22Rv1 (cell line): Measurements from ENCODE around the gene CFAP44.

Experiments used
- CTCF ChIP-seq: fragments of 450-650 bp; IDR thresholded peaks from 2 replicates; pipeline ENCODE4 v1.5.1; 2017; ENCODE audit warnings: mild to moderate bottlenecking
- ZFX ChIP-seq: fragments of 450-650 bp; IDR thresholded peaks from 2 replicates; pipeline ENCODE4 v1.6.1; 2017; ENCODE audit warnings: antibody characterized with exemption, borderline replicate concordance

DNA sequence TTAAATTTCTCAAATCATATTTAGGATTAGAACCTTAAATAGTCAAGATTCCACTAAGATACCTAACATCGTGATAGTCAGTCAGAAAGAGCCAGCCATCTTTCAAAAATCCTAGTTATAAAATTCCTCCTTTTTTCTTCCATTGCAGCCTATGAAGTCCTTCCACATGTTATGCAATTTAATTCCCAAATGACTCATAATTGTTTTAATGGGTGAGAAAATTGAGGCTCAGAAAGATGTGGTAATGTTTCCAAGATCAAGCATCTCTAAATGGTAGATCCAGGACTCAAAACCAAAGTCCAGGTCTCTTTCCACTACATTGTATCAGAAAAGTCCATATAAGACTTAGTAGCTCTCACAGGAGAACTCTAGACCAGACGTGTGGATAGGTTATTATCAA lies 9.5 kb downstream of the CFAP44 start:
- TF ChIP-seq CTCF (no peak), ZFX (no peak)
